Measurements from ENCODE around the gene TMEM95. TPM values are rescaled to one million over a fixed set of nuclear protein-coding genes. Genes with fewer than 3 reads are reported as not detected.

TMEM95 gene
- polyA plus RNA-seq, 1 donor from 2014 or later, result not detected

DNA sequence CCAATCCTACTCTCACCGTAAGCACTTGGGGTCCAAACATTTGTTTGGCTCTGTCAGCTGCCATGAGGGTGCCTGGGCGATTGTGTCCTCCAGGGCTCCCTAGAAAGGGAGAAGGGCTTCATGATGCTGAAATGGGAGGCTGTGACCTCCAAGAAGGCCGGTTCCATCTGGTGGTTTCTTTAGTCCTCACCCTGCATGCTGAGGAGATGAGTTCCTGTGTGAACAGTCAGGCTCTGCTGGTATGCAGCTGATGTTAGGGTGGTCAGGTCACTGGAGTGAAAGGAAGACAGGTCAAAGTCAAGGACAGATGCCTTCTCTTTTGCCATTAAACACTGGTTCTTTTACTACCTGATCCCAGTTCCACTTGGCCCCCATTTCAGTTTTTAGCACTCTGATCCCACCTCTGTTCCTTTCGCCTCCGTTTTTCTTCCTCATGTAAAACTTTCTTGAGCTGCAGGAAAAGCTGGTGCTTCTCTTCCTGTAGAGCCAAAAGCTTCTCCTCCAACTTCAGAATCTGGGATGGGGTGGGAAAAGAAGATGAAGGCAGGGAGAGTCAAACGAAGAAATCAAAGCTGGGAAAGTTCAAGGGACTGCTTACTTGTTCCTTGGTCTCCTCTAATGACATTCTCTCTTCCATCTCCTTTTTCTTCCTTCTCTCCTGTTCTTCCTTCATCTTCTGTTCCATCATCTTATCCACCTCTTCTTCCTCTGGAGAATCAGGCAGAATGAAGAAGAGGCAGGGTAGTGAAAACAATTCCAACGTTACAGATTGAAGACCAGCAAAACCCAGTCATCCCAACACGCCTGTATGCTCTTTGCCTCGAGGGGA, 40.9 kb upstream of the TMEM95 start:
- peaks cover 4% of the 10 kb centered on the region for H4K20me1 ChIP-seq (ENCODE audit: insufficient read depth)
- H3K36me3 ChIP-seq (ENCODE audit: insufficient read depth, low read length), result no peaks in the 10 kb centered on the region
- H2AFZ ChIP-seq (ENCODE audit: low read depth, low read length), result no peak overlapping the region
- no peaks in the 10 kb centered on the region for H3F3A ChIP-seq (ENCODE audit: insufficient read depth, low read length, poor library complexity, severe bottlenecking)
- H3K27me3 ChIP-seq (ENCODE audit: insufficient read depth, low read depth, low read length), result no peaks in the 10 kb centered on the region
- H3K9ac ChIP-seq (ENCODE audit: low read length), result peak overlapping the region; percentile 81
- peaks cover 31% of the 10 kb centered on the region for H3K79me2 ChIP-seq (replicated peaks; ENCODE audit: insufficient read depth, low read length)
- H3K27ac ChIP-seq (ENCODE audit: low read length), result peak overlapping the region; percentile 87
- H3K4me3 ChIP-seq (ENCODE audit: low read length), result peak overlapping the region; percentile 83
- no peaks in the 10 kb centered on the region for H3K9me2 ChIP-seq (ENCODE audit: insufficient read depth, low read length)
- H3K9me3 ChIP-seq (ENCODE audit: low read length), result no peaks in the 10 kb centered on the region
- H3K4me2 ChIP-seq (ENCODE audit: low read length), result peak overlapping the region; percentile 95
- TF ChIP-seq SMC3 (conservative IDR thresholded peaks at IDR 0.05; ENCODE audit: poor library complexity) (no peak), MXI1 (conservative IDR thresholded peaks at IDR 0.05; ENCODE audit: poor library complexity, severe bottlenecking) (no peak), TAF1 (IDR thresholded peaks at IDR 0.05; ENCODE audit: low read depth) (no peak), EP300 (conservative IDR thresholded peaks at IDR 0.05; ENCODE audit: poor library complexity, severe bottlenecking) (no peak), POLR2AphosphoS5 (IDR thresholded peaks at IDR 0.05) (no peak), RAD21 (conservative IDR thresholded peaks at IDR 0.05) (no peak), EZH2 (IDR thresholded peaks at IDR 0.05; ENCODE audit: borderline replicate concordance, insufficient read depth, low read length, poor library complexity, severe bottlenecking) (no peak)
- TF ChIP-seq, protein P1, sequence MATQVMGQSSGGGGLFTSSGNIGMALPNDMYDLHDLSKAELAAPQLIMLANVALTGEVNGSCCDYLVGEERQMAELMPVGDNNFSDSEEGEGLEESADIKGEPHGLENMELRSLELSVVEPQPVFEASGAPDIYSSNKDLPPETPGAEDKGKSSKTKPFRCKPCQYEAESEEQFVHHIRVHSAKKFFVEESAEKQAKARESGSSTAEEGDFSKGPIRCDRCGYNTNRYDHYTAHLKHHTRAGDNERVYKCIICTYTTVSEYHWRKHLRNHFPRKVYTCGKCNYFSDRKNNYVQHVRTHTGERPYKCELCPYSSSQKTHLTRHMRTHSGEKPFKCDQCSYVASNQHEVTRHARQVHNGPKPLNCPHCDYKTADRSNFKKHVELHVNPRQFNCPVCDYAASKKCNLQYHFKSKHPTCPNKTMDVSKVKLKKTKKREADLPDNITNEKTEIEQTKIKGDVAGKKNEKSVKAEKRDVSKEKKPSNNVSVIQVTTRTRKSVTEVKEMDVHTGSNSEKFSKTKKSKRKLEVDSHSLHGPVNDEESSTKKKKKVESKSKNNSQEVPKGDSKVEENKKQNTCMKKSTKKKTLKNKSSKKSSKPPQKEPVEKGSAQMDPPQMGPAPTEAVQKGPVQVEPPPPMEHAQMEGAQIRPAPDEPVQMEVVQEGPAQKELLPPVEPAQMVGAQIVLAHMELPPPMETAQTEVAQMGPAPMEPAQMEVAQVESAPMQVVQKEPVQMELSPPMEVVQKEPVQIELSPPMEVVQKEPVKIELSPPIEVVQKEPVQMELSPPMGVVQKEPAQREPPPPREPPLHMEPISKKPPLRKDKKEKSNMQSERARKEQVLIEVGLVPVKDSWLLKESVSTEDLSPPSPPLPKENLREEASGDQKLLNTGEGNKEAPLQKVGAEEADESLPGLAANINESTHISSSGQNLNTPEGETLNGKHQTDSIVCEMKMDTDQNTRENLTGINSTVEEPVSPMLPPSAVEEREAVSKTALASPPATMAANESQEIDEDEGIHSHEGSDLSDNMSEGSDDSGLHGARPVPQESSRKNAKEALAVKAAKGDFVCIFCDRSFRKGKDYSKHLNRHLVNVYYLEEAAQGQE (IDR thresholded peaks at IDR 0.05; ENCODE audit: borderline replicate concordance), result no peak
- TF ChIP-seq, protein P2, sequence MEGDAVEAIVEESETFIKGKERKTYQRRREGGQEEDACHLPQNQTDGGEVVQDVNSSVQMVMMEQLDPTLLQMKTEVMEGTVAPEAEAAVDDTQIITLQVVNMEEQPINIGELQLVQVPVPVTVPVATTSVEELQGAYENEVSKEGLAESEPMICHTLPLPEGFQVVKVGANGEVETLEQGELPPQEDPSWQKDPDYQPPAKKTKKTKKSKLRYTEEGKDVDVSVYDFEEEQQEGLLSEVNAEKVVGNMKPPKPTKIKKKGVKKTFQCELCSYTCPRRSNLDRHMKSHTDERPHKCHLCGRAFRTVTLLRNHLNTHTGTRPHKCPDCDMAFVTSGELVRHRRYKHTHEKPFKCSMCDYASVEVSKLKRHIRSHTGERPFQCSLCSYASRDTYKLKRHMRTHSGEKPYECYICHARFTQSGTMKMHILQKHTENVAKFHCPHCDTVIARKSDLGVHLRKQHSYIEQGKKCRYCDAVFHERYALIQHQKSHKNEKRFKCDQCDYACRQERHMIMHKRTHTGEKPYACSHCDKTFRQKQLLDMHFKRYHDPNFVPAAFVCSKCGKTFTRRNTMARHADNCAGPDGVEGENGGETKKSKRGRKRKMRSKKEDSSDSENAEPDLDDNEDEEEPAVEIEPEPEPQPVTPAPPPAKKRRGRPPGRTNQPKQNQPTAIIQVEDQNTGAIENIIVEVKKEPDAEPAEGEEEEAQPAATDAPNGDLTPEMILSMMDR (IDR thresholded peaks at IDR 0.05; ENCODE audit: poor library complexity, severe bottlenecking), result no peak

DNA sequence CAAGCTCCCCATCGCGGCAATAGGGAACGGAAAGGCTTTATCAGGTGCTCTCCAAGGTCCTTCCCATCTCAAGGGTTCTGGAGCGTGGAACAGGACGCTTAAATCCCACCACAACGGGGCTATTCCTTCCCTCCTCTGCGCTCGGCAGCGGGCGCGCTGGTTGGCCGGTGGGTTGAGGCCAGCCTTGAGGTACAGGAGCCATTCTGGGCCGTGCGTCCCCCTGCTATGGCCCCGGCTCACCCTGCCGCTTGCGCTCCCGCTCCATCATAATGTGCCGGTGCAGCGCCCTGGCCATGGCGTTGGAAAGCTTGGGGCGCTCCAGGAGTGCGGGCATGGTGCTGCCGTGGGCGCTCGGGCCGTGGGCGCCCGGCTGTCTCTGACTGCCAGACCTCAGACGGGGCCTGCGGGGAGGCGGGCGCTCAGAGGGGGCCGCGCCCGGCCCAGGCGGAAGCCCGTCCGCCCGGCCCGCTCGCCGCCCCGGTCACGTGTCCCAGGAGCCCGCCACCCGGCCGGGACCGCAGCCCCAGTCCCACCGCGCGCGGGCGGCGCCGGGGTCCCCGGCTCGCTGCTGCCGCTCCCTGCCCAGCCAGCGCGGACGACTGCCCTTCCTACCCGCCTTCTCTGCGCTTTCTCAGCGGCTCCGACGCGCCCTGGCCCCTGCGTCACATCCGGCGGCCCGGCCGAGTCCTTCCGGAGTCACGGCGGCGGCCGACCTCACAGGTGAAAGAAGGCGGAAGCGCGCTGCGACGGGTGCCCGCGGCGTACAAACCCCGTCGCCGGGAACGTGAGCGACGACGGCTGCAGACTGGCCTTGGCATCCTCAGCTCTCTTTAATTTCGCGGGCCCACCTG, 40.0 kb upstream of the TMEM95 start, which contains the start of gene GPS2:
Gene GPS2, minus strand, starts transcription at position 642 of the 851 bp plus-strand sequence. Its CDS starts 308 bp downstream, at position 334.
- Histone ChIP-seq H3K36me3 (ENCODE audit: insufficient read depth, low read length) (no peaks in the 10 kb centered on the region), H3F3A (ENCODE audit: insufficient read depth, low read length, poor library complexity, severe bottlenecking) (no peaks in the 10 kb centered on the region), H3K9me3 (ENCODE audit: low read length) (no peaks in the 10 kb centered on the region), H3K4me3 (ENCODE audit: low read length) (peak within 1 kb of the TSS; percentile 83), H3K9ac (ENCODE audit: low read length) (peak within 1 kb of the TSS; percentile 81), H2AFZ (ENCODE audit: low read depth, low read length) (peak within 1 kb of the TSS; percentile 53), H3K27me3 (ENCODE audit: insufficient read depth, low read depth, low read length) (no peaks in the 10 kb centered on the region), H3K79me2 (replicated peaks; ENCODE audit: insufficient read depth, low read length) (peaks cover 22% of the 10 kb centered on the region), H4K20me1 (ENCODE audit: insufficient read depth) (no peaks in the 10 kb centered on the region), H3K4me2 (ENCODE audit: low read length) (peak within 1 kb of the TSS; percentile 95), H3K9me2 (ENCODE audit: insufficient read depth, low read length) (no peaks in the 10 kb centered on the region), H3K27ac (ENCODE audit: low read length) (peak within 1 kb of the TSS; percentile 87)
- TF ChIP-seq SMC3 (conservative IDR thresholded peaks at IDR 0.05; ENCODE audit: poor library complexity), result peak; percentile 23
- TF ChIP-seq, protein P1 (IDR thresholded peaks at IDR 0.05; ENCODE audit: borderline replicate concordance), result peak; percentile 33
- peak; percentile 92 for TF ChIP-seq POLR2AphosphoS5 (IDR thresholded peaks at IDR 0.05)
- peak; percentile 68 for TF ChIP-seq EP300 (conservative IDR thresholded peaks at IDR 0.05; ENCODE audit: poor library complexity, severe bottlenecking)
- TF ChIP-seq EZH2 (IDR thresholded peaks at IDR 0.05; ENCODE audit: borderline replicate concordance, insufficient read depth, low read length, poor library complexity, severe bottlenecking), result no peak
- no peak for TF ChIP-seq TAF1 (IDR thresholded peaks at IDR 0.05; ENCODE audit: low read depth)
- TF ChIP-seq RAD21 (conservative IDR thresholded peaks at IDR 0.05), result no peak
- TF ChIP-seq, protein P2 (IDR thresholded peaks at IDR 0.05; ENCODE audit: poor library complexity, severe bottlenecking), result no peak
- peak; percentile 86 for TF ChIP-seq MXI1 (conservative IDR thresholded peaks at IDR 0.05; ENCODE audit: poor library complexity, severe bottlenecking)

Measured in neural cell (in vitro differentiated cells).